GM12892 (cell line): ENCODE measurements around the gene STX1B.
"Not testable (repeated sequence)": the region's sequence is repeated elsewhere in the genome, so short reads cannot be mapped to it uniquely, and the experiment has no call there.

Source experiments
- POLR2A ChIP-seq: IDR thresholded peaks from 2 replicates; pipeline ENCODE4 v1.6.1; 2011; ENCODE audit warnings: low read depth, low read length, control low read depth
- TAF1 ChIP-seq: IDR thresholded peaks from 2 replicates; pipeline ENCODE4 v1.6.1; 2011; ENCODE audit warnings: low read depth, mild to moderate bottlenecking, control low read depth, low read length, borderline replicate concordance

DNA sequence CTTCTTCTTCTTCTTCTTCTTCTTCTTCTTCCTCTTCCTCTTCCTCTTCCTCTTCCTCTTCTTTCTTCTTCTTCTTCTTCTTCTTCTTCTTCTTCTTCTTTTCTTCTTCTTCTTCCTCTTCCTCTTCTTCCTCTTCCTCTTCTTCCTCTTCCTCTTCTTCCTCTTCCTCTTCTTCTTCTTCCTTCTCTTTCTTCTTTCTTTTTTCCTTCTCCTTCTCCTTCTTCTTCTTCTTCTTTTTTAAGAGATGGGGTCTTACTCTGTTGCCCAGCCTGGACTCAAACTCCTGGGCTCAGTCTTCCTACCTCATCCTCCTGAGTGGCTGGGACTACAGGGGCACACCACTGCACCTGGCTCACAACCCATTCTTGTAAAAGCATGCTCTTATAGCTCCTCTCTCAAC, 2.9 kb upstream of the STX1B start:
- TF ChIP-seq POLR2A, TAF1: not testable (repeated sequence)
